DND-41 (cell line): ENCODE data around the gene PRDM15.

ENCODE experiments used
- EZH2 ChIP-seq: IDR thresholded peaks from 3 replicates; pipeline ENCODE4 v1.6.1; 2012; ENCODE audit warnings: borderline replicate concordance, low read depth, mild to moderate bottlenecking, moderate library complexity, low read length, inconsistent platforms; ENCODE audit not compliant: severe bottlenecking
- TF ChIP-seq, protein P1 (sequence below): IDR thresholded peaks from 2 replicates; pipeline ENCODE4 v1.5.1; 2012; ENCODE audit warnings: borderline replicate concordance, low read length, moderate library complexity, mild to moderate bottlenecking; ENCODE audit not compliant: poor library complexity, severe bottlenecking; ENCODE audit errors: extremely low read depth

DNA sequence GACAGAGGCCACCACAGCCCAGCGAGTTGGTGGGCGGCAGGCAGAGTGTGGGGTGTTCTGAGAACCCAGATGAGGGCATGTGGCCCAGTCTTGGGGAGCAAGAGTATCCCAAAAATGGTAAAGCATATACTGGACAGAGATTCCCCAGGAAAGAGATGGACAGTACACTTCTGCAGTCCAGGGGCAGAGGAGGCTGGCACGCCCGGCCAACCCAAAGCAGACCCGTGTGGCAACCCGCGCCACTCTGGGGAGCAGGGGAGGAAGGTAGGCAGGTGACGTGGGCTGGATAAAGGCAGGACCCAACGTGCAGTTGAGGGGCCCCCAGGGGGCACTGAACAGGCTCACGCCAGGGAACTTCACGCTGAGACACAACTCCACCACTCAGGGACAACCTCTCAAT lies 65.9 kb downstream of the PRDM15 start:
- TF ChIP-seq, protein P1, sequence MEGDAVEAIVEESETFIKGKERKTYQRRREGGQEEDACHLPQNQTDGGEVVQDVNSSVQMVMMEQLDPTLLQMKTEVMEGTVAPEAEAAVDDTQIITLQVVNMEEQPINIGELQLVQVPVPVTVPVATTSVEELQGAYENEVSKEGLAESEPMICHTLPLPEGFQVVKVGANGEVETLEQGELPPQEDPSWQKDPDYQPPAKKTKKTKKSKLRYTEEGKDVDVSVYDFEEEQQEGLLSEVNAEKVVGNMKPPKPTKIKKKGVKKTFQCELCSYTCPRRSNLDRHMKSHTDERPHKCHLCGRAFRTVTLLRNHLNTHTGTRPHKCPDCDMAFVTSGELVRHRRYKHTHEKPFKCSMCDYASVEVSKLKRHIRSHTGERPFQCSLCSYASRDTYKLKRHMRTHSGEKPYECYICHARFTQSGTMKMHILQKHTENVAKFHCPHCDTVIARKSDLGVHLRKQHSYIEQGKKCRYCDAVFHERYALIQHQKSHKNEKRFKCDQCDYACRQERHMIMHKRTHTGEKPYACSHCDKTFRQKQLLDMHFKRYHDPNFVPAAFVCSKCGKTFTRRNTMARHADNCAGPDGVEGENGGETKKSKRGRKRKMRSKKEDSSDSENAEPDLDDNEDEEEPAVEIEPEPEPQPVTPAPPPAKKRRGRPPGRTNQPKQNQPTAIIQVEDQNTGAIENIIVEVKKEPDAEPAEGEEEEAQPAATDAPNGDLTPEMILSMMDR, result no peak
- TF ChIP-seq EZH2, result no peak
